SU-DHL-6 (cell line): ENCODE data around the gene KANK2.

ENCODE experiments used
- EZH2phosphoT487 ChIP-seq: fragments of 200-600 bp; sonication (generic), shearing (Covaris generic); conservative IDR thresholded peaks from 2 replicates; pipeline ENCODE4 v1.6.1; 2018; ENCODE audit warnings: mild to moderate bottlenecking, antibody characterized with exemption, low read length, moderate library complexity, mixed read lengths
- TF ChIP-seq, protein P1 (sequence below): fragments of 200-600 bp; sonication (generic); IDR thresholded peaks from one replicate; pipeline ENCODE4 v1.5.1; 2017; ENCODE audit warnings: antibody characterized with exemption, mild to moderate bottlenecking, low read length, moderate library complexity; ENCODE audit not compliant: insufficient read depth, poor library complexity, severe bottlenecking

DNA sequence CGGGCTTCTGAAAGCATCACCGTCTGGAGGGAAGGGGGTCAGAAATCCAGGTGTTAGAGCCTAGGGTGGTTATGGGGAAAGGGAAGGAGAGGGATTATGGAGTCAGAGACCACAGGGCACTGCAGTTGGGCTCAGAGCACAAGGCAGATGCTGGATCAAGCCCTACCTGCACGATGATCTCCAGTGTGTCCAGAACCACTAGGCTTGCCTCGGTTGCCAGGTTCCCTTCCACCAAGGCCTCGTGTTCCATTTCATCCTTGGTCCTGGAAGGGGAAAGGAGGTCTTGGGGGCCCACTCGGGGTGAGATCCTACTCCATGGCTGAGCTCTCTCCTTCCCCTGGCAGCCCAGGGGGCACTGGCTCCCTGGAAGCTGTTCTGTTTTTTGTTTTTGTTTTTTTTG is 17.0 kb upstream of the KANK2 start:
- TF ChIP-seq, protein P1, sequence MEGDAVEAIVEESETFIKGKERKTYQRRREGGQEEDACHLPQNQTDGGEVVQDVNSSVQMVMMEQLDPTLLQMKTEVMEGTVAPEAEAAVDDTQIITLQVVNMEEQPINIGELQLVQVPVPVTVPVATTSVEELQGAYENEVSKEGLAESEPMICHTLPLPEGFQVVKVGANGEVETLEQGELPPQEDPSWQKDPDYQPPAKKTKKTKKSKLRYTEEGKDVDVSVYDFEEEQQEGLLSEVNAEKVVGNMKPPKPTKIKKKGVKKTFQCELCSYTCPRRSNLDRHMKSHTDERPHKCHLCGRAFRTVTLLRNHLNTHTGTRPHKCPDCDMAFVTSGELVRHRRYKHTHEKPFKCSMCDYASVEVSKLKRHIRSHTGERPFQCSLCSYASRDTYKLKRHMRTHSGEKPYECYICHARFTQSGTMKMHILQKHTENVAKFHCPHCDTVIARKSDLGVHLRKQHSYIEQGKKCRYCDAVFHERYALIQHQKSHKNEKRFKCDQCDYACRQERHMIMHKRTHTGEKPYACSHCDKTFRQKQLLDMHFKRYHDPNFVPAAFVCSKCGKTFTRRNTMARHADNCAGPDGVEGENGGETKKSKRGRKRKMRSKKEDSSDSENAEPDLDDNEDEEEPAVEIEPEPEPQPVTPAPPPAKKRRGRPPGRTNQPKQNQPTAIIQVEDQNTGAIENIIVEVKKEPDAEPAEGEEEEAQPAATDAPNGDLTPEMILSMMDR = no peak
- TF ChIP-seq EZH2phosphoT487 = no peak
